Loucy (cell line): Measurements from ENCODE around the gene FGD6.

Source experiments
- EZH2phosphoT487 ChIP-seq: fragments of 200-600 bp; IDR thresholded peaks from 2 replicates; pipeline ENCODE4 v1.6.1; 2018; ENCODE audit warnings: antibody characterized with exemption, mild to moderate bottlenecking, moderate library complexity, borderline replicate concordance
- TF ChIP-seq, protein P1 (sequence below): fragments of 200-600 bp; sonication (generic); conservative IDR thresholded peaks from 2 replicates; pipeline ENCODE4 v1.5.1; 2014; ENCODE audit warnings: mild to moderate bottlenecking, antibody characterized with exemption, low read length

DNA sequence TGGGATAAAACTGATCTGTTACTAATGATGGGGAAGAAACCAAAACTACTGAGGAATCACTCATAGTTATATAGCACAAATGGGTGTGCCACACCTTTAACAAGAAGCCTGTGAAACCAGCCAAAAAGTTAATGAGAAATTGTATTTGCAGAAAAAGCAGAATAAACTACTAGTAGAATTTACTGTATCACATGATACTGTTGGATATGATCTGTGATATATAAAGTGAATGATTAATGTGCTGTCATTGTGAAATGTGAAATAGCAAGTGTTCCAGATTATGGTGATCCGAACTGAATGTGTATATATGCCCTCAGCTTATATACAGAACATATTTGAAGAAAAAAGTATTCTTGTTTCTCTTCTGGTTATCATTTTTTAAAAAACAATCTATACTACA, 30.8 kb upstream of the FGD6 start:
- TF ChIP-seq, protein P1, sequence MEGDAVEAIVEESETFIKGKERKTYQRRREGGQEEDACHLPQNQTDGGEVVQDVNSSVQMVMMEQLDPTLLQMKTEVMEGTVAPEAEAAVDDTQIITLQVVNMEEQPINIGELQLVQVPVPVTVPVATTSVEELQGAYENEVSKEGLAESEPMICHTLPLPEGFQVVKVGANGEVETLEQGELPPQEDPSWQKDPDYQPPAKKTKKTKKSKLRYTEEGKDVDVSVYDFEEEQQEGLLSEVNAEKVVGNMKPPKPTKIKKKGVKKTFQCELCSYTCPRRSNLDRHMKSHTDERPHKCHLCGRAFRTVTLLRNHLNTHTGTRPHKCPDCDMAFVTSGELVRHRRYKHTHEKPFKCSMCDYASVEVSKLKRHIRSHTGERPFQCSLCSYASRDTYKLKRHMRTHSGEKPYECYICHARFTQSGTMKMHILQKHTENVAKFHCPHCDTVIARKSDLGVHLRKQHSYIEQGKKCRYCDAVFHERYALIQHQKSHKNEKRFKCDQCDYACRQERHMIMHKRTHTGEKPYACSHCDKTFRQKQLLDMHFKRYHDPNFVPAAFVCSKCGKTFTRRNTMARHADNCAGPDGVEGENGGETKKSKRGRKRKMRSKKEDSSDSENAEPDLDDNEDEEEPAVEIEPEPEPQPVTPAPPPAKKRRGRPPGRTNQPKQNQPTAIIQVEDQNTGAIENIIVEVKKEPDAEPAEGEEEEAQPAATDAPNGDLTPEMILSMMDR, result no peak
- no peak for TF ChIP-seq EZH2phosphoT487
